GM21717 (cell line): Measurements from ENCODE around the gene EGFL7.

ENCODE experiments used
- ATAC-seq: cut with Tn5 transposase; IDR thresholded peaks from one replicate; pipeline ENCODE4 v1.9.1; 2021; ENCODE audit warnings: mild to moderate bottlenecking, moderate library complexity; ENCODE audit not compliant: unreplicated experiment

The EGFL7 gene

GRCh38 chr9:136662656-136663581, at the start of gene EGFL7:
EGFL7 (plus strand) TSS chr9:136662916; CDS start chr9:136668283, 5,367 bp downstream.
- ATAC-seq = no peak

GRCh38 chr9:136613824-136614371, 48.8 kb upstream of the EGFL7 start:
- no peak for ATAC-seq

GRCh38 chr9:136614372-136614922, 48.3 kb upstream of the EGFL7 start:
- ATAC-seq = no peak

- ATAC-seq = no peak
Observed at GRCh38 chr9:136614967-136615623, 47.6 kb upstream of the EGFL7 start.

- ATAC-seq = no peak
Observed at GRCh38 chr9:136615631-136616306, 46.9 kb upstream of the EGFL7 start.

GRCh38 chr9:136616307-136616635, 46.4 kb upstream of the EGFL7 start:
- ATAC-seq = no peak

GRCh38 chr9:136616948-136617695, 45.6 kb upstream of the EGFL7 start:
- ATAC-seq = no peak

- no peak for ATAC-seq
Observed at GRCh38 chr9:136617746-136618579, 44.8 kb upstream of the EGFL7 start.

- ATAC-seq = no peak
Observed at GRCh38 chr9:136618580-136619547, 43.9 kb upstream of the EGFL7 start.

- no peak for ATAC-seq
Observed at GRCh38 chr9:136619742-136620440, 42.8 kb upstream of the EGFL7 start.

GRCh38 chr9:136620441-136621018, 42.2 kb upstream of the EGFL7 start:
- ATAC-seq = no peak

- no peak for ATAC-seq
Observed at GRCh38 chr9:136621019-136621733, 41.5 kb upstream of the EGFL7 start.

- ATAC-seq = no peak
Observed at GRCh38 chr9:136621734-136622093, 41.0 kb upstream of the EGFL7 start.

GRCh38 chr9:136622538-136622948, 40.2 kb upstream of the EGFL7 start:
- no peak for ATAC-seq

GRCh38 chr9:136623016-136623841, 39.5 kb upstream of the EGFL7 start:
- no peak for ATAC-seq

- ATAC-seq = no peak
Observed at GRCh38 chr9:136623842-136624183, 38.9 kb upstream of the EGFL7 start.
